Measurements from ENCODE around the gene RNF7.

RNF7 gene

DNA sequence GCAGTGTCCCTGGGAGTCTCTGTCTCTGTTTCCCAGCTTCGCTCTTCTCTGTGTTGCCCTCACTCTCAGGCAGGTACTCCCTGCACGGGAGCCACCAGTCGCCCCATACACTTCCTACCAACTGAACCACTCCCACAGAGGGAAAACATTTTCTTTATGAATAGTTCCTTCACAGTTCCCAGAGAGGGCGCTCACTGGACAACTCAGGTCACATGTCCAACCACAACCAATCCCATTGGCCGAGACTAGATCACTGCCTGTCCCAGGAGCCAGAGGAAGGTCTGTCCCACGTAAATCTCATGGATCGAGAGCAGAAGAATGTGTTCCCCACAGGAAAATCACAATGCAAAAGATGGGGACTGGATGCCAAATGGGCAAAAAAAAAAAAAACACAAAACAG lies 51.2 kb downstream of the RNF7 start:
- DNase-seq (ENCODE audit: low spot score) (no peak), ATAC-seq (ENCODE audit: low read depth) (no peak)
- H3K9me3 ChIP-seq (ENCODE audit: severe bottlenecking): no peaks in the 10 kb centered on the region
- no peaks in the 10 kb centered on the region for H3K36me3 ChIP-seq (ENCODE audit: low read depth)
- no peak overlapping the region for H3K4me3 ChIP-seq (ENCODE audit: severe bottlenecking)
- H3K4me1 ChIP-seq (ENCODE audit: insufficient read depth, poor library complexity, severe bottlenecking): no peaks in the 10 kb centered on the region
- no peak overlapping the region for H3K27ac ChIP-seq (ENCODE audit: poor library complexity, severe bottlenecking)
- no peaks in the 10 kb centered on the region for H3K27me3 ChIP-seq (ENCODE audit: insufficient read depth, poor library complexity, severe bottlenecking)
- TF ChIP-seq, protein P1, sequence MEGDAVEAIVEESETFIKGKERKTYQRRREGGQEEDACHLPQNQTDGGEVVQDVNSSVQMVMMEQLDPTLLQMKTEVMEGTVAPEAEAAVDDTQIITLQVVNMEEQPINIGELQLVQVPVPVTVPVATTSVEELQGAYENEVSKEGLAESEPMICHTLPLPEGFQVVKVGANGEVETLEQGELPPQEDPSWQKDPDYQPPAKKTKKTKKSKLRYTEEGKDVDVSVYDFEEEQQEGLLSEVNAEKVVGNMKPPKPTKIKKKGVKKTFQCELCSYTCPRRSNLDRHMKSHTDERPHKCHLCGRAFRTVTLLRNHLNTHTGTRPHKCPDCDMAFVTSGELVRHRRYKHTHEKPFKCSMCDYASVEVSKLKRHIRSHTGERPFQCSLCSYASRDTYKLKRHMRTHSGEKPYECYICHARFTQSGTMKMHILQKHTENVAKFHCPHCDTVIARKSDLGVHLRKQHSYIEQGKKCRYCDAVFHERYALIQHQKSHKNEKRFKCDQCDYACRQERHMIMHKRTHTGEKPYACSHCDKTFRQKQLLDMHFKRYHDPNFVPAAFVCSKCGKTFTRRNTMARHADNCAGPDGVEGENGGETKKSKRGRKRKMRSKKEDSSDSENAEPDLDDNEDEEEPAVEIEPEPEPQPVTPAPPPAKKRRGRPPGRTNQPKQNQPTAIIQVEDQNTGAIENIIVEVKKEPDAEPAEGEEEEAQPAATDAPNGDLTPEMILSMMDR (IDR thresholded peaks at IDR 0.05; ENCODE audit: poor library complexity, severe bottlenecking): no peak

GRCh38 chr3:141790171-141790570 lies 52.1 kb downstream of the RNF7 start:
- H3K9me3 ChIP-seq (ENCODE audit: severe bottlenecking): no peaks in the 10 kb centered on the region
- H3K36me3 ChIP-seq (ENCODE audit: low read depth): no peaks in the 10 kb centered on the region
- ATAC-seq (ENCODE audit: low read depth) (no peak), DNase-seq (ENCODE audit: low spot score) (no peak)
- H3K4me1 ChIP-seq (ENCODE audit: insufficient read depth, poor library complexity, severe bottlenecking): no peaks in the 10 kb centered on the region
- no peak overlapping the region for H3K27ac ChIP-seq (ENCODE audit: poor library complexity, severe bottlenecking)
- TF ChIP-seq, protein P1 (IDR thresholded peaks at IDR 0.05; ENCODE audit: poor library complexity, severe bottlenecking): no peak
- H3K4me3 ChIP-seq (ENCODE audit: severe bottlenecking): no peak overlapping the region
- H3K27me3 ChIP-seq (ENCODE audit: insufficient read depth, poor library complexity, severe bottlenecking): no peaks in the 10 kb centered on the region

- no peaks in the 10 kb centered on the region for H3K4me1 ChIP-seq (ENCODE audit: insufficient read depth, poor library complexity, severe bottlenecking)
- ATAC-seq (ENCODE audit: low read depth): no peak
- no peaks in the 10 kb centered on the region for H3K36me3 ChIP-seq (ENCODE audit: low read depth)
- DNase-seq (ENCODE audit: low spot score): no peak
- H3K27me3 ChIP-seq (ENCODE audit: insufficient read depth, poor library complexity, severe bottlenecking): no peaks in the 10 kb centered on the region
- TF ChIP-seq, protein P1 (IDR thresholded peaks at IDR 0.05; ENCODE audit: poor library complexity, severe bottlenecking): no peak
- H3K27ac ChIP-seq (ENCODE audit: poor library complexity, severe bottlenecking): no peak overlapping the region
- no peak overlapping the region for H3K4me3 ChIP-seq (ENCODE audit: severe bottlenecking)
- no peaks in the 10 kb centered on the region for H3K9me3 ChIP-seq (ENCODE audit: severe bottlenecking)
Measured at GRCh38 chr3:141792495-141792894, 54.4 kb downstream of the RNF7 start.

DNA sequence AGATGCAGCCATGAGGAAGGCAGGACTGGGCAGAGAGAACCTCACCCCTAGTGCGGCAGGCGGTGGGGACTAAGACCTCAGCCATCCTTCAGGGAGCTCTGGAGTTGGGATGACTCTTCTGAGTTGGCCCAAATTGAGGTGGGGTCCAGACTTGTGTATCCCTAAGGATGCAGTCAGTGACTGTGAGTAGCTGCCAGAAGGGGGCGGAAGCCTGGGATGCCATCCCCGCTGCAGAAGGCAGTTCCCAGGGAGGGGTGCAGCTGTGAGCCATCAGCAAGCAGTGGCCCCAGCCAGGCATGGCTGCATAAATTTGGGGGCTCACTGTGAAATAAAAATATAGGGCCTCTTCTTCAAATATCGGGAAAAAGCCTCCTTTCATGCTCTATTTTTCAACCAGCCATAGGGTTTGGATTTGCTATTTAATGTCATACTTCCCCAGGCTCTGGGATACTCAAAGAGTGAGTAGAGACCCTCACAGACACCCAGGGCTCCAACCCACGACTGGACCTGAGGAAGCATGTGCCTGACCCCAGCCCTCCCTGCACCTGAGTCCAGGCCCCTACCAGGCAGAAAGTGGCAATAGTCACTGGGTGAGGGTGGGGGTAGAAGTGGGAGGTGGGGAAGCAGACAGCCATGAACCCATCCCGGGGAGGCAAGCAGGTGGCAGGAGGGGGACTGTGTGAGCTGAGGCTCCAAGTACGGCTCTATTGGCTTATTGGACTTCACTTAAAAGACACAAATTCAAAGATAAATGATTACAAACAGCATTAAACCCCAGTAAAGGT lies 55.6 kb downstream of the RNF7 start:
- Histone ChIP-seq H3K4me1 (ENCODE audit: insufficient read depth, poor library complexity, severe bottlenecking) (no peaks in the 10 kb centered on the region), H3K27me3 (ENCODE audit: insufficient read depth, poor library complexity, severe bottlenecking) (no peaks in the 10 kb centered on the region), H3K4me3 (ENCODE audit: severe bottlenecking) (no peak overlapping the region), H3K27ac (ENCODE audit: poor library complexity, severe bottlenecking) (no peak overlapping the region), H3K9me3 (ENCODE audit: severe bottlenecking) (no peaks in the 10 kb centered on the region), H3K36me3 (ENCODE audit: low read depth) (no peaks in the 10 kb centered on the region)
- TF ChIP-seq, protein P1 (IDR thresholded peaks at IDR 0.05; ENCODE audit: poor library complexity, severe bottlenecking): no peak
- ATAC-seq (ENCODE audit: low read depth) (no peak), DNase-seq (ENCODE audit: low spot score) (no peak)

DNA sequence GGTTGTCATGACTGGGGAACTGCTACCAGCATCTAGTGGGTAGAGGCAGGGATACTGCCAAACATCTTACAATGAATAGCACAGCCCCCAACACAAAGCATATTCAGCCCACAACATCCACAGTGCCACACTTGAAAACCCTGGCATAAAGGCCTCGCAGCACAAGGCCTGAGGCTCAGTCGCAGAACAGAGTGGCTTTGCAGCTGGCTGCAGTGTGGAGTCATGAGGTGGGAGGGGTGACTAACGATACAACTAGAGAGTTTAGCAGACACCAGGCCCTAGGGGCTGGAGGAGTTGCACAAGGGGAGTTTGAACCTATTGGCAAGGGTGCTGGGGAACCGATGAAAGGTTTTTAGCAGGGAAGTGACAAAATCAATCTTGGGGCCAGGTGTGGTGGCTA lies 57.2 kb downstream of the RNF7 start:
- TF ChIP-seq, protein P1 (IDR thresholded peaks at IDR 0.05; ENCODE audit: poor library complexity, severe bottlenecking): no peak
- no peak overlapping the region for H3K4me3 ChIP-seq (ENCODE audit: severe bottlenecking)
- no peak for DNase-seq (ENCODE audit: low spot score)
- ATAC-seq (ENCODE audit: low read depth): no peak
- H3K4me1 ChIP-seq (ENCODE audit: insufficient read depth, poor library complexity, severe bottlenecking): no peaks in the 10 kb centered on the region
- no peaks in the 10 kb centered on the region for H3K27me3 ChIP-seq (ENCODE audit: insufficient read depth, poor library complexity, severe bottlenecking)
- H3K36me3 ChIP-seq (ENCODE audit: low read depth): no peaks in the 10 kb centered on the region
- H3K9me3 ChIP-seq (ENCODE audit: severe bottlenecking): no peaks in the 10 kb centered on the region
- H3K27ac ChIP-seq (ENCODE audit: poor library complexity, severe bottlenecking): no peak overlapping the region
